Urothelium cell line (cell line): Measurements from ENCODE around the gene MYADM.
"Not testable (repeated sequence)": the region's sequence is repeated elsewhere in the genome, so short reads cannot be mapped to it uniquely, and the experiment has no call there.

Experiments
- DNase-seq: peaks from one replicate; pipeline ENCODE4 v3.0.0; 2011; ENCODE audit warnings: low spot score, mixed read lengths
- FAIRE-seq: peaks from 2 replicates; lab custom pipeline; 2011; peaks lifted over from hg19 to GRCh38; lab: Jason Lieb, UNC

The MYADM gene

GRCh38 chr19:53867225-53868090 is at the start of gene MYADM:
Gene MYADM, plus strand, starts transcription at chr19:53867883. Its CDS starts 5,647 bp downstream, at chr19:53873530.
- DNase-seq (peak; percentile 97), FAIRE-seq (peak; percentile 63)

GRCh38 chr19:53818756-53819155 is 48.9 kb upstream of the MYADM start:
- FAIRE-seq, result no peak
- no peak for DNase-seq

- FAIRE-seq (no peak), DNase-seq (no peak)
Observed at GRCh38 chr19:53819861-53820260, 47.8 kb upstream of the MYADM start.

- FAIRE-seq (no peak), DNase-seq (no peak)
Observed at GRCh38 chr19:53823380-53824120, 44.1 kb upstream of the MYADM start.

GRCh38 chr19:53824134-53824611 is 43.5 kb upstream of the MYADM start, which contains the start of gene NLRP12:
Gene NLRP12, minus strand, starts transcription at chr19:53824314. Its CDS starts 140 bp downstream, at chr19:53824174.
- no peak for FAIRE-seq
- DNase-seq, result no peak

- DNase-seq, result no peak
- FAIRE-seq, result no peak
Observed at GRCh38 chr19:53826876-53827275, 40.8 kb upstream of the MYADM start.

- FAIRE-seq (no peak), DNase-seq (no peak)
Observed at GRCh38 chr19:53828531-53828930, 39.2 kb upstream of the MYADM start.

GRCh38 chr19:53832861-53833260 is 34.8 kb upstream of the MYADM start:
- not testable (repeated sequence) for DNase-seq, FAIRE-seq

- not testable (repeated sequence) for DNase-seq, FAIRE-seq
Observed at GRCh38 chr19:53838446-53838845, 29.2 kb upstream of the MYADM start.

GRCh38 chr19:53840241-53840640 is 27.4 kb upstream of the MYADM start:
- DNase-seq, FAIRE-seq: not testable (repeated sequence)

- FAIRE-seq, DNase-seq: not testable (repeated sequence)
Observed at GRCh38 chr19:53840914-53841313, 26.8 kb upstream of the MYADM start.

- DNase-seq (no peak), FAIRE-seq (no peak)
Observed at GRCh38 chr19:53844849-53845246, 22.8 kb upstream of the MYADM start.

- FAIRE-seq (no peak), DNase-seq (no peak)
Observed at GRCh38 chr19:53847555-53847954, 20.1 kb upstream of the MYADM start.

GRCh38 chr19:53849237-53849676 is 18.4 kb upstream of the MYADM start:
- FAIRE-seq (no peak), DNase-seq (peak; percentile 49)

- FAIRE-seq, result no peak
Observed at GRCh38 chr19:53853707-53854106, 14.0 kb upstream of the MYADM start.

GRCh38 chr19:53864308-53864836 is 3.3 kb upstream of the MYADM start:
- FAIRE-seq (no peak), DNase-seq (no peak)

More at GRCh38 chr19:53853707-53854106, 14.0 kb upstream of the MYADM start:
- no peak for DNase-seq

GRCh38 chr19:53865523-53865917 is 2.2 kb upstream of the MYADM start:
- DNase-seq, result no peak
- no peak for FAIRE-seq

GRCh38 chr19:53865918-53866864 is 1.5 kb upstream of the MYADM start:
- no peak for FAIRE-seq
- peak; percentile 73 for DNase-seq

GRCh38 chr19:53866865-53867224 is 838 bp upstream of the MYADM start:
- DNase-seq (no peak), FAIRE-seq (no peak)
